HG03095 (cell line): Measurements from ENCODE around the gene KCNIP1.

Experiments used
- ATAC-seq: cut with Tn5 transposase; IDR thresholded peaks from one replicate; pipeline ENCODE4 v1.9.1; 2021; ENCODE audit warnings: moderate library complexity; ENCODE audit not compliant: unreplicated experiment

KCNIP1 gene

DNA sequence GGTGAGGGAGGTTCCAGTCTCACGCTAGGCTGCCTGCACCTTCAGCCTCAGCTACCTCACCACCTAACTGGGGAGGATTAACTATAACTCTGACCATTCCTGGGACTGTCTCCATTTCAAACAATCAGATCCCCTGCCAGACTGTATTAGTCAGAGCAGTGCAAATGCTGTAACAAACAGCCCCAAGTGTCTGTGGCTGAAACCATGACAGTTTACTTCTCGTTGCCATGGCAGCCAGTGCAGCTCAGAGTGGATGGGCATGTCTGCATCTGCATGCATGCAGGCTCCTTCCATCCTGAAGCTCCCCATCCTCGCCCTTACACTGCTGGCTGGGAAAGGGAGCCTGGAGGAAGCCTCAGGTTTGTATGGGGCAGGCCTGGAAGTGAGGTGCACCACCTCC, 86.7 kb downstream of the KCNIP1 start:
- no peak for ATAC-seq

DNA sequence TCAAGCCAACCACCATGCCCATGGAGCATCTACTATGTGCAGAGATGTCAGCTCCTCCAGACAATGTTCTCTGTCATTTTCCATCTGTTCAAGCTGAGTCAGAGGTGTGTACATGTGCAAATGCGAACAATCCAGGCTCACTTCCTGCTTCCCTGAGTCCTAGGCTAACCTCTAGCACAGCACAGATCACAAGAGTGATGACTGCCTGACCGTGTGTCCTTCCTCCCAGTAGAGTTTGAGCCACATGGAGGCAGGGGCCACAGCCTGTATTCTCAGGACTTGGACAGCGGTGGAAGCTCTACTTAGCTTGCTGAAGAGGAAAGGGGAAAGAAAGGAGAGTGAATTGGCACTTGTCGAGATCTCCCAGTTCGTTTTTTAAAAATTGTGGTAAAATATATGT, 87.2 kb downstream of the KCNIP1 start:
- ATAC-seq: no peak

DNA sequence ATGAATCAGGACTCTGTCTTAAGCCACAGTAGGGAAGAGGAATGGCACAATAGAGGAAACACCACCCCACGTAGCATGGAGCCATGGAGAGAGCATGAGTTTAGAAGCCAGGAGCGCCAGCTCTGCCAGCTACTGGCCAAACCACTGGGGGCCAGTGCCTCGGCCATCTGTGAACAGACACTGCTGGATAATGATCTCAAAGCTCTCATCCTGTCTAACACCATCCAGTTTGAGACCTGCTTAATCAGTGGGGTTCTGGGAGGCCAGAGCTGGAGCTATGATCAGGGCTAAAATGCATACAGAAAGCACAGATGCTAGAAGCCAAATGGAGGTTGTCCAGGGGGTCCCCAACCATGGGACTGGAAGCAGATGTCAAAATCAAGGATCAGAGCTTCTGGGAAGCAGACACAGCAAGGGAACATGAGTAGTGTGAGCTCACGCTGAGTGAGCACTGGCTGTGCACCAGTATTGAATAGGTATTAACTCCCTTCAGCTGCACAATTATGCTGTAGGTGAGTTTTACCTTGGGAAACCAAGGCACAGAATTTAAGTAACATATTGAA, 92.7 kb downstream of the KCNIP1 start:
- ATAC-seq: no peak

DNA sequence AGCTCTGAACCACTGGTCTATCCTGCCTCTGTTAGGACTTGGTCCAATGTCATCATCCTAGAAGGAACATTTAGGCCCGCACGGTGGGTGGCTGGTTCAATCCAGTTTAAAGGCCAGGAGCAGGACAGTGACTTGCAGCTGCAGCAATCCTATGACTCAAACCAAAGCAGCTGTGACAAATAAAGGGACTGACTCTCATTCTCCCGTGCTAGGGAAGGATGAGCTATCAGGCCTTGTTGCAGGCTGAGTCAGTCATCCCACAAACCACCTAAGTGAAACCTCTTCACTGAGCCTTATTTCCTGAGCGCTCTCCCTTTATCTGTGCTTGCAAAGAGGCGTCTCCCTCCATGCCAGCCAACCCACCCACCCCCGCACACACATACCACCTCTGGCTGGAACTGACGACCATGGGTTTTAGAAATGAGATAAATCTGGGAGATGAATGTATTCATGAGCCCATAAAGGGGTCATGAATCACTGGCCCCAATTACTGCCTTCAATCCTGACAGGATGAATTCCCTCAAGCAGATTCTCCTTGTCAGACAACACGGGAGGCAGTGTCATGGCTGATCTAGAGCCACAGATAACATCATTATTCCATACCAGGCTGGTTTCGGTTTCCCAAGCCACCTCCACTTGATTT, 93.4 kb downstream of the KCNIP1 start:
- ATAC-seq: no peak

GRCh38 chr5:170597872-170598271, 94.1 kb downstream of the KCNIP1 start:
- no peak for ATAC-seq

DNA sequence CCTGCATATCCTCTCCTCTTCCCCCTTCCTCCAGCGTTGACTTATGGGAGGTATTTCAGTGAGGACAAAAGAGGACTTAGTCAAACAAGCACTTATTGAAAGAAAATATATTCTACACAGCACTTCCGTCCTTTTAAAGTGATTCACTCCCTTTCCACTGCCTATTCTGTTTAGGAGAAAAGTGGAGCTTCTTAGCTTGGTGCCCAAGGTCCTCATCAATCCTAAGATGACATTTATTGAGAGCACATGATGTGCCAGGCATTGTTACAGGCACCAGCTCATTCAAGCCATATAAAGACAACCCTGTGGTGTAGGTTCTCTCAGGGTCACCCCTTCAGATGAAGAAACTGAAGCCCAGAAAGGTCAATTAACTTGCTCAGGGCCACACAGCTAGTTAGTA, 95.9 kb downstream of the KCNIP1 start:
- ATAC-seq: no peak

GRCh38 chr5:170601619-170602018, 97.8 kb downstream of the KCNIP1 start:
- no peak for ATAC-seq

DNA sequence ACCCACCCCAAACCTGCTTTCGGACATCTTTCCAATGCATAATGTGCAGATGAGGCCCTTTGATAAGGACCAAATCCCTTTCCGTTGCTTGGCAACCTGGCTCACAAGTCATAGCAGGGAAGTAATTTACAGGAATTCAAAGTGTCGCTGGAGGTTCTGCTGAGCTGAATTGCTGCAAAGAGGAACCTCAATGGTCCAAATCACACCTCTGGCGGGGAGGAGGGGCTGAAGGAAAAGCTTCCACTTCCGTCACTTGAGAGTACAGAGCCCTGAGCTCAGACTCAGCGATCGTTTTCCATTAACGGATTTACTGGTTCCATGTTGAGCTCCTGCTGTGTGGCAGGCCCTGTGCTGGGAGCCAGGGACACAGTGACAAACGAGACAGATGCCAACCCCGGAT, 99.3 kb downstream of the KCNIP1 start:
- ATAC-seq: no peak

DNA sequence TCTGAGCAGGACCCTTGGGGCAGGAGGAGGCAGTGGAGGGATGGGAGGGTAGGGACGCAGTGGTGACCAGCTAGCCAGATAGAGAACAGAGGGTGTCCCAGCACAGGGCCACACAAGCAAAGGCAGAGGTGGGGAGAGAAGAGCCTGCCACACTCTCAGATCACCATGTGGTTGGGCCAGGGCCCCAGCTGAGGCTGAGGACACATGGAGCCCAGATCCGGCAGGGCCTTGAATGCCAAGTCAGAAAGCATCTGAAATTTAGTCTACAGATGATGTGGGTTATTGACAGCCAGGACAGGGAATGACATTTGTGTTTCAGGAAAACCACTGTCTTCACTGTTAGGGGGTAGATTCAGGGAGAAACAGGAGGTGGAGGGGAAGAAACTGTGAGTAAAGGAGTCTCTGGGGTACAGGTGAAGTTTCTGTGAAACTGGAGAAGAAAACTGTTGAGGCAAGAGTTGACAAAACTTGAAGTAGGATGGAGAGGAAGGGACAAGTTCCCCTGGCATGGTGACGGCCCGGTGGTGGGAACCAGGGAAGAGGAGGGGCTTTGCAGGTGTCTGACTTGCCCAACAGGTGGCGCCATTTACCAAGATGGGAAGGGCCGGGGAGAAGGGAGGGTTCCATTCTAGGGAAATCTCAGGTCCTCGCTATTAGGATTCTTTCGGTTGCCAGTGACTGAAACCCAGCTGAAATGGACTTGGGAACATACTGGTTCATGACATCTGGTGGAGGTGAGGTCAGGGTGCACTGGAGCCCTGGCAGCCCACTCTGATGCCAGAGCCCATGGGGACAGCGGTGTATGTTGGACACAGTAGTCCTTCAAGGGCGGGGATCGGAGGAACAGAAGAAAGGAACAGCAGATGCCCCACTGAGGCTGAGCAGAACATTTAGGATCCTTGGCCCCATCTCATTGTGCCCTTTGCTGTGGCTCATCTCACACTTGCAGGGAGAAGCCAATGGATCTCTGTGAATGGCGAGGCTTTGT, 100.1 kb downstream of the KCNIP1 start:
- ATAC-seq: no peak

DNA sequence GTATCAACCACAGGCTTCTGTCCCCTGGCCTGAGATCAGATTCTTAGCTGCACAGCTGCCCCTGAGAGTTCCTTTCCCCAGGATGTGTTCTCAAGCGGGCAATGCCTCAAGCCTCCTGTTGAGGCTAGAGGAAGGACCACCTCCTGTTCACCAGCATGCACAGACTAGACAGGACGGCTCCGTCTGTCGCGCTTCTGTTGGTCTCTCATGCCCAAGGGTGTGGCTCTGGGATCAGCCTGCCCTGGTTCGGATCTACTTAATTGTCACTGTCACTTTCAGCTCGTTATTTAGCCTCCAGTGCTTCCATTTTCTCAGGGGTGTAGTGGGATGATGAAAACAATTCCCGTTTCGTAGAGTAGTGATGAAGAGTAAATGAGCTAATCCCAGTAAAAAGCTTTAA, 103.1 kb downstream of the KCNIP1 start:
- ATAC-seq: no peak

- ATAC-seq: no peak
These were observed 107.8 kb downstream of the KCNIP1 start for GRCh38 chr5:170611449-170612090.

GRCh38 chr5:170612256-170612678, 108.4 kb downstream of the KCNIP1 start:
- ATAC-seq: no peak

- no peak for ATAC-seq
These were observed 110.3 kb downstream of the KCNIP1 start for GRCh38 chr5:170614065-170614490.

DNA sequence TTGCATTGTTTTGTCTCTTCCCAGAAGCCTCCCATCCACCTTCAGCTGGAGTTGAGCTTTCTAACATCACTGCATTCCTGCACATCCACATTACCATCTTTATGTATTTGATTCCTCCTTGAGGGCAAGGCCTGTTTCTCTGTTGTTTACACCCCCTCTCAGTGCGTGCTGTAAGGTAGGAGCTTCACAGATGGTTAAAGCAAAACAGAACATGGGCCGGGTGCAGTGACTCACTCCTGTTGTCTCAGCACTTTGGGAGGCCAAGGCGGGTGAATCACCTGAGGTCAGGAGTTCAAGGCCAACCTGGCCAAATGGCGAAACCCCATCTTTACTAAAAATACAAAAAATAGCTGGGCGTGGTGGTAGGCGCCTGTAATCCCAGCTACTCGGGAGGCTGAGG, 110.9 kb downstream of the KCNIP1 start:
- ATAC-seq: no peak

DNA sequence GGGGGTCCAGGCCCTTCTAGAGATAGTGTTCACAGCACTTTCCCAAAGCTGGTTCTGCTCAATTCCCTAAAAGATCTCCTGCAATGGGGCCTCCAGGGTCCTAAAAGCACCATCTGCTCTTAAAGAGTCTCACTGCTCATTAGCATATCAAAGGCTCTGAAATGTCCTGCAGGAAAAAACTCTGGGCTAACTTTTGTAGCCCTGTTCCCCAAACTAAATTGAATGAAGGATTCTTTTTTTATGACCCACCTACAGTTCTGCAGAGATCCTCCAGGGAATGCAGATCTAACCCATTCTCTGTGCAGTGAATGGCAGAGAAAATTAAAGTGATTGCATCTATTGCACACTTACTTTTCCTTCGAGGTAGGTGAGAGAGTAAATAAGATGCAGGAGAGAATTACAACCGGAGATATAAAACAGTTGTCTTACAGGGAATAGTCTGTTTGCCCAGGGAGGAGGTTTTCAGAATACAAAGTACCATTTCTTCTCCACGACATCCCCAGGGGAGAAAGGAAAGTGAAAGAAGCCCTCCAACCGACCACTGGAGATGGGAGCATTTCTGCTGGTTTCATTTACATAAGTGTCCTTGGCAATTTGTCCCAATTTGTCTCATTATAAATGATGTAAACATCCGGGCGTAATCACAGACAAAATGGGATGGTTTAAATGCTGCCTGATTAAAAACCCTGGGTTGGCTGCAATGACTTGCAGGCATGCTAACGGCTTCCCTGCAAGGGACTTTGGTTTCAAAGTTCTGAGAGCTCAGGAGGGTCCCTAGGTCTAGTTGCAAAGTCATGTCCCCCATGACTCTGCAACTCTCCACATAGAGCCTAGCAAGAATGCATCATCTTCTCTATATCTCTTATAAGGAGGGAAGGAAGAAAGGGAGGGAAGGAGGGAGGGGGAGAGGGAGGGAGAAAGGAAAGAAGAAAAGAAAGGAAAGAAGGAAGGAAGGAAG, 114.0 kb downstream of the KCNIP1 start:
- no peak for ATAC-seq

GRCh38 chr5:170619869-170620268, 116.0 kb downstream of the KCNIP1 start:
- no peak for ATAC-seq

GRCh38 chr5:170622933-170623332, 119.1 kb downstream of the KCNIP1 start:
- ATAC-seq: no peak

DNA sequence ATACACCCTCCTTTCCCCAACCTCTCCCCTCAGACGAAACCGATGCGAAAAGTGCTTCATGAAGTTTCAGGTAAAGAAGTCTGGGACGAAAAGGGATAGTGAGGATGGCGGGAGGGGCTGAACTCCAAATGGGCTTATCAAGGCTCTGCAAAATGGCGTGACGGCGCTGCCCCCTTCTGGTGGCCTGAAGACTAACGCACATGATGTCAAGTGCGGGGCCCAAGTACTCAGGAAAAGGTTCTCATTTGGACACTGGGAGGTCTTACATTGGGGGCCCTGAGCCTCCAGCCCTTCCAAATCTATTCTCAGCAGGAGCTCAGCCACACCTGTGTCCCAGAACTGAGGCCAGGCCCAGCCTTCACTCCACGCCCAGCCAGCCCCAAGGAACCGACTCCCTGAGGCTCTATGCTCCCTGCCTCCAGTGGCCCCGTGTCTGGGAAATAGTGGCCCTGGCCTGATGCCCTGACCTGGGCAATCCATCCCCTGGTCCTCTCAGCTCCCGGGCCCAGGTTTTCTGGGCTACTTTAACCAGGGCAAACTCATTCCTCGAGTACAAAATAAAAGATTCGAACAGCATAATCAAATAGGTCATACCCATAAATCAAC, 119.9 kb downstream of the KCNIP1 start:
- no peak for ATAC-seq

DNA sequence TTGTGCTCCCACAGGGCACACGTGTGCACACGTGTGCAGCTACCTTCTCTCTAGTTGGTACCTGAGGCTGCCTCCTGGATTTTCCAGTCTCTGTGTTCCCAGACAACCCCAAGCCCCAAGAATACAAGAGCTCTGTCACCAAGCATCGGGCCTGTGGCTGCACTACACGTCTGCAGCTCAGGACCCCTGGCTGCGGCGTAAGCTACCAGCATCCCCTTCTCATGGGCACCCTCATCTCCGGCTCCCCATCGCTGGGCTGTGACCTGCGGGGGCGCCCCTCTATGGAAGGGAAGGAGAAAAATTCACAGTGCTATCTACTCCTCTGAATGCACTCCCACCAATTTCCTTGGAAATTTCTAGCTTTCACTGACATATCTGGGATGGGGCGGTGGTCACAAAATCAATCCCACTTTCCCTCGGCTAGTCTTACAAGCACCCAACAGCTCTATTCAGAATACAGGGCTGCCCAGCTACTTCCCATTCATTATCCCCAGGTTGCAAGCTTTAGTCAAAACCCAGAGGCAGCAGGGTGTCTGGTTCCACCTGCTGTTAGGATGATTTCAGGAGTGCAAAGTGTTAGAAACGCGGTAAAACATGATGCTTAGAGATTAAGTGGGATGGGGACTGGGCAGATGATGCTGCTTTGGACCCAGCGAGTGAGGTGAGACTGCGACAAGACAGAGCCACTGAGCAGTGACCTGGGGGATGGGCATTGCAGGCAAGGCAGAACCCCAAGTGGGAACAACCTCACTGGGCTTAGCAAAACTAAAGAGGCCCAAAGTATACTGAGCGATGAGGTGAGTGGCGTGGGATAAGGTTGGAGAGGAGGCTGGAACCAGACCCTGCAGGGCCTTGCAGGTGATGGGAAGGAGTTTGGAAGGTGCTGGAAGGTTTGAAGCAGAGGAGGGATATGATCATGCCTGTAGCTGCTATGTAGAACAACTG, 121.7 kb downstream of the KCNIP1 start:
- ATAC-seq: no peak
